RWPE1 (cell line): ENCODE measurements around the gene MRPL12.

ENCODE experiments used
- CTCF ChIA-PET: fragments of 350-600 bp; sonication (Branson Sonifier 250); formaldehyde crosslinking; extraction: SDS; loops from one replicate; lab custom pipeline; 2021; lab: Yijun Ruan, JAX
- POLR2A ChIA-PET: fragments of 400-600 bp; formaldehyde crosslinking; extraction: SDS; loops from one replicate; lab custom pipeline; 2020; ENCODE audit warnings: antibody characterized with exemption; ENCODE audit not compliant: low non-redundant PET; lab: Yijun Ruan, JAX
- DNase-seq: peaks from one replicate; pipeline ENCODE4 v3.0.0; 2012; ENCODE audit warnings: low spot score
- H3K27ac ChIP-seq: fragments of 450-650 bp; 2 replicates; pipeline ENCODE4 v1.5.1; 2017
- TF ChIP-seq, protein P1 (sequence below): fragments of 450-650 bp; conservative IDR thresholded peaks from 2 replicates; pipeline ENCODE4 v1.5.1; 2017; ENCODE audit warnings: low read depth, mild to moderate bottlenecking

MRPL12 gene

DNA sequence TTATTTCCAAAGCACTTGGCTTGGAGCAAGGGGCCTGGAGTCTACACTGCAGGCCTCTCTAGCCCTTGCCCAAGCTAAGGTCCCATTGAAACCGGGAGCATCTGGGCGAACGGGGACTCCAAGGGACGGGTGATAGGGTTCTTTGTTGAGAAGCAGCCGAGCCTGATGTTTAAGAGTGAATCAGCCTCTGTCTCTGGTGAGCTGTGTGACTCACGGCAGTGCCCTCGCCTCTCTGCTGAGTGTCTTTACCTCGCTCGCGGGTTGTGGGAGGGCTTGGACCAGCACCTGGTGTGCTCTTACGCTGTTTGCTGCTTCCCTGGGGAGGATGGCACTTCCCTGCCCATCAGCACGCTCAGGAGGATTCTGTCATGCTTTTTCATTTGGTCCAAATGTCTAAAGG, 18.1 kb upstream of the MRPL12 start:
- TF ChIP-seq, protein P1, sequence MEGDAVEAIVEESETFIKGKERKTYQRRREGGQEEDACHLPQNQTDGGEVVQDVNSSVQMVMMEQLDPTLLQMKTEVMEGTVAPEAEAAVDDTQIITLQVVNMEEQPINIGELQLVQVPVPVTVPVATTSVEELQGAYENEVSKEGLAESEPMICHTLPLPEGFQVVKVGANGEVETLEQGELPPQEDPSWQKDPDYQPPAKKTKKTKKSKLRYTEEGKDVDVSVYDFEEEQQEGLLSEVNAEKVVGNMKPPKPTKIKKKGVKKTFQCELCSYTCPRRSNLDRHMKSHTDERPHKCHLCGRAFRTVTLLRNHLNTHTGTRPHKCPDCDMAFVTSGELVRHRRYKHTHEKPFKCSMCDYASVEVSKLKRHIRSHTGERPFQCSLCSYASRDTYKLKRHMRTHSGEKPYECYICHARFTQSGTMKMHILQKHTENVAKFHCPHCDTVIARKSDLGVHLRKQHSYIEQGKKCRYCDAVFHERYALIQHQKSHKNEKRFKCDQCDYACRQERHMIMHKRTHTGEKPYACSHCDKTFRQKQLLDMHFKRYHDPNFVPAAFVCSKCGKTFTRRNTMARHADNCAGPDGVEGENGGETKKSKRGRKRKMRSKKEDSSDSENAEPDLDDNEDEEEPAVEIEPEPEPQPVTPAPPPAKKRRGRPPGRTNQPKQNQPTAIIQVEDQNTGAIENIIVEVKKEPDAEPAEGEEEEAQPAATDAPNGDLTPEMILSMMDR, result no peak
- H3K27ac ChIP-seq, result peak overlapping the region; percentile 91
- CTCF ChIA-PET, result interaction anchor here (0.9 kb wide), 1 partner anchor 17 kb away, joined by 3 read pairs; no protein-coding TSS in a partner anchor
- POLR2A ChIA-PET, result interaction anchor here (1.0 to 1.3 kb wide), 2 partner anchors 11 to 18 kb away, joined by 3 to 6 read pairs; partner anchors contain the start of gene MRPL12
- DNase-seq, result peak; percentile 86

DNA sequence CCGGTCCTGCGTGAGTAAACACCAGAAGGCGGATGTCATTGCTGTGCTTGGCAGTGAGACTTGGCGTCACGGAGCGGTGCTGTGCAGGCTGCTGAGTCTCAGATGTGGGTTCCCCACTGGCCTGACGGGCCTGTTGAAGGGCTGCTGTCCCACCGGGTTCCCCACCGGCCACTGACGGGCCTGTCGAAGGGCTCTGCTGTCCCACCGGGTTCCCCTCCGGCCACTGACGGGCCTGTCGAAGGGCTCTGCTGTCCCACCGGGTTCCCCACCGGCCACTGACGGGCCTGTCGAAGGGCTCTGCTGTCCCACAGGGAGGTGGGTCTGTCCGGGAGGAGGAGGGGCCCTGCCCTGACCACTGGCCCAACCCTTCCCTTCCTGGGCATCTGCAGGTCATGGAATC, 16.6 kb upstream of the MRPL12 start:
- H3K27ac ChIP-seq, result peak overlapping the region; percentile 91
- ChIA-PET CTCF (no interaction called here), POLR2A (no interaction called here)
- TF ChIP-seq, protein P1, result no peak
- no peak for DNase-seq

GRCh38 chr17:81687770-81688541, 15.2 kb upstream of the MRPL12 start:
- DNase-seq, result no peak
- CTCF ChIA-PET, result no interaction called here
- peak overlapping the region; percentile 91 for H3K27ac ChIP-seq
- TF ChIP-seq, protein P1, result no peak
- POLR2A ChIA-PET, result no interaction called here

DNA sequence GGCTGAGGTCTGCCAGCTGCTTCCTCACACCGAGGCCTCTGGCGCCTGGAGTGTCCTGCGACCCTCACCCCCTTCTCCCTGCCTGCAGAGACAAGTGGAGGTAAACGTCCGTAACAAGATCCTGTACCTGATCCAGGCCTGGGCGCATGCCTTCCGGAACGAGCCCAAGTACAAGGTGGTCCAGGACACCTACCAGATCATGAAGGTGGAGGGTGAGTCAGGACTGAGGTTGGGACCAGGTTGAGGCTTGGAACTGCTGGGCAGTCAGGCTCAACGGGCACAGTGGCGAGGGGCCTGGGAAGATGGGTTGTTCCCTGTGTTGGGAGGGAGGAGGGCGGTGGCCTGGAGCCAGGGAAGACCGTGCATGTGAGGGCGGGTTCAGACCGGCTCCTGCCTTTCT, 14.6 kb upstream of the MRPL12 start:
- DNase-seq, result no peak
- CTCF ChIA-PET, result no interaction called here
- TF ChIP-seq, protein P1, result no peak
- H3K27ac ChIP-seq, result peak overlapping the region; percentile 91
- POLR2A ChIA-PET, result no interaction called here

DNA sequence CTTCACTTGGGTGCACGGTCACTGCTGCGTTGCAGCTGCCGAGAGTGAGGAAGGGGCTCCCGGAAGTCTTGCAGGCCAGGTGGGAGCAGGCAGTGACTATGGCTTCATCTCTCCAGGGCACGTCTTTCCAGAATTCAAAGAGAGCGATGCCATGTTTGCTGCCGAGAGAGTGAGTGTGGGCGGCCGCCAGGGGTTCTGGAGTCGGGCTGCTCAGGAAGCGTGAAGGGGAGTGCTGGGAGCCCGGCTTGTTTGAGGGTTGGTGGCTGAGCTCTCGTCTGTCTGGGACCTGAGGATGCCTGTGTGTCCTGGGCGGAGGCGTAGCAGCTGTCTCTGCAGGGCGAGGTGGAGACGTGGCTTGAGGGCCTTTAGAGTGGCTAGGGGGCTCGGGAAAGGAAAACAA, 13.1 kb upstream of the MRPL12 start:
- H3K27ac ChIP-seq, result peak overlapping the region; percentile 91
- POLR2A ChIA-PET, result no interaction called here
- no peak for DNase-seq
- TF ChIP-seq, protein P1, result no peak
- CTCF ChIA-PET, result no interaction called here

- TF ChIP-seq, protein P1, result no peak
- H3K27ac ChIP-seq, result peak overlapping the region; percentile 91
- ChIA-PET CTCF (interaction anchor here (0.6 kb wide), 1 partner anchor 513 kb away, joined by 4 read pairs; no protein-coding TSS in a partner anchor), POLR2A (no interaction called here)
- DNase-seq, result no peak
Measured at GRCh38 chr17:81690549-81690948, 12.6 kb upstream of the MRPL12 start.
